WTC11 (cell line): ENCODE results near the gene SNX11. TPM values are rescaled to one million over a fixed set of nuclear protein-coding genes. Genes with fewer than 3 reads are reported as not detected.
A peak's percentile ranks its signal among the peaks of the same experiment; 100 is the strongest.

Source experiments
- ATAC-seq: fragments of 200-7000 bp; cut with Tn5 transposase; 2 replicates; pipeline ENCODE4 v1.10.0; 2021; ENCODE audit warnings: mild to moderate bottlenecking, moderate library complexity
- Bru-seq: library from RNA; stranded (reverse); fragments of 400-500 nt; gene quantifications from one replicate; lab custom pipeline; 2021; lab: Mats Ljungman, UMichigan
- CTCF ChIA-PET: fragments of 300-600 bp; sonication (Branson Sonifier 250); formaldehyde crosslinking; loops from one replicate; lab custom pipeline; 2021; ENCODE audit warnings: antibody characterized with exemption; lab: Charles Lee
- POLR2A ChIA-PET: fragments of 350-600 bp; sonication (Branson Sonifier 250); formaldehyde crosslinking; loops from one replicate; lab custom pipeline; 2021; ENCODE audit warnings: antibody characterized with exemption; lab: Charles Lee
- DNase-seq: peaks from one replicate; pipeline ENCODE4 v3.0.0; 2021; ENCODE audit warnings: low spot score
- H3K27ac Mint-ChIP-seq: 2 replicates; pipeline ENCODE4 v1.8.0; 2021; ENCODE audit warnings: mixed read lengths
- H3K27me3 Mint-ChIP-seq: 2 replicates; pipeline ENCODE4 v1.8.0; 2021; ENCODE audit warnings: low read depth, mild to moderate bottlenecking, moderate library complexity, mixed read lengths
- H3K36me3 Mint-ChIP-seq: 2 replicates; pipeline ENCODE4 v1.8.0; 2021; ENCODE audit warnings: mixed read lengths
- H3K4me1 Mint-ChIP-seq: 2 replicates; pipeline ENCODE4 v1.8.0; 2022; ENCODE audit warnings: mixed read lengths
- H3K4me3 Mint-ChIP-seq: 2 replicates; pipeline ENCODE4 v1.8.0; 2021; ENCODE audit warnings: mild to moderate bottlenecking, moderate library complexity, mixed read lengths
- H3K9me3 Mint-ChIP-seq: 2 replicates; pipeline ENCODE4 v1.8.0; 2021; ENCODE audit warnings: mixed read lengths
- CREM ChIP-seq: sonication (generic); formaldehyde crosslinking; IDR thresholded peaks from 2 replicates; pipeline ENCODE4 v1.8.1; 2022; ENCODE audit warnings: mild to moderate bottlenecking, missing genetic modification reagents, moderate library complexity
- FOXJ3 ChIP-seq: sonication (generic); formaldehyde crosslinking; IDR thresholded peaks from 2 replicates; pipeline ENCODE4 v1.9.0; 2021; ENCODE audit warnings: missing genetic modification reagents, mild to moderate bottlenecking, borderline replicate concordance
- GABPB1 ChIP-seq: sonication (generic); formaldehyde crosslinking; IDR thresholded peaks from 2 replicates; pipeline ENCODE4 v1.8.1; 2023; ENCODE audit warnings: mild to moderate bottlenecking, missing genetic modification reagents
- GRHL2 ChIP-seq: fragments of 250-450 bp; sonication (Bioruptor Pico); IDR thresholded peaks from 2 replicates; pipeline ENCODE4 v1.8.0; 2022; ENCODE audit warnings: mild to moderate bottlenecking, moderate library complexity; ENCODE audit not compliant: insufficient replicate concordance, severe bottlenecking
- IRF2 ChIP-seq: sonication (generic); formaldehyde crosslinking; IDR thresholded peaks from 2 replicates; pipeline ENCODE4 v1.8.0; 2022; ENCODE audit warnings: low read depth, missing genetic modification reagents, borderline replicate concordance
- MXD4 ChIP-seq: fragments of 250-450 bp; sonication (Bioruptor Pico); IDR thresholded peaks from 2 replicates; pipeline ENCODE4 v1.8.0; 2021; ENCODE audit warnings: mild to moderate bottlenecking, moderate library complexity, borderline replicate concordance
- NFYB ChIP-seq: sonication (generic); formaldehyde crosslinking; conservative IDR thresholded peaks from 2 replicates; pipeline ENCODE4 v1.8.0; 2022; ENCODE audit warnings: low read depth, missing genetic modification reagents
- PRRX2 ChIP-seq: fragments of 250-450 bp; sonication (Bioruptor Pico); IDR thresholded peaks from 2 replicates; pipeline ENCODE4 v1.8.0; 2021; ENCODE audit warnings: mild to moderate bottlenecking
- RORB ChIP-seq: fragments of 250-450 bp; sonication (Bioruptor Pico); IDR thresholded peaks from 2 replicates; pipeline ENCODE4 v1.9.0; 2021; ENCODE audit warnings: mild to moderate bottlenecking
- long read RNA-seq, 3 experiments: library from RNA in 1 of 3; library from capped mRNA in 1 of 3; library from polyadenylated mRNA in 1 of 3; unstranded in 2 of 3; stranded (forward) in 1 of 3; transcript quantifications; one replicate each; pipeline ENCODE4 v2.0.0, GENCODE V29; 2021
- total RNA-seq: library from RNA; stranded (reverse); gene quantifications from 3 replicates; pipeline ENCODE4 v1.2.3, GENCODE V29; 2021
- TF ChIP-seq, protein P1 (sequence below): sonication (generic); formaldehyde crosslinking; IDR thresholded peaks from 2 replicates; pipeline ENCODE4 v1.8.0; 2022; ENCODE audit warnings: mild to moderate bottlenecking, missing genetic modification reagents
- TF ChIP-seq, protein P2 (sequence below): sonication (generic); formaldehyde crosslinking; IDR thresholded peaks from 2 replicates; pipeline ENCODE4 v1.8.1; 2023; ENCODE audit warnings: mild to moderate bottlenecking, missing genetic modification reagents
- TF ChIP-seq, protein P3 (sequence below): sonication (generic); formaldehyde crosslinking; IDR thresholded peaks from 2 replicates; pipeline ENCODE4 v1.8.0; 2023; ENCODE audit warnings: missing genetic modification reagents, mild to moderate bottlenecking, borderline replicate concordance
- TF ChIP-seq, protein P4 (sequence below): sonication (generic); formaldehyde crosslinking; IDR thresholded peaks from 2 replicates; pipeline ENCODE4 v1.8.1; 2022; ENCODE audit warnings: low read depth, mild to moderate bottlenecking, moderate library complexity, missing genetic modification reagents, borderline replicate concordance
- TF ChIP-seq, protein P5 (sequence below): sonication (generic); formaldehyde crosslinking; conservative IDR thresholded peaks from 2 replicates; pipeline ENCODE4 v1.8.1; 2023; ENCODE audit warnings: mild to moderate bottlenecking, low read depth, missing genetic modification reagents, moderate library complexity
- TF ChIP-seq, protein P6 (sequence below): sonication (generic); formaldehyde crosslinking; IDR thresholded peaks from 2 replicates; pipeline ENCODE4 v1.8.1; 2023; ENCODE audit warnings: mild to moderate bottlenecking, missing genetic modification reagents, borderline replicate concordance

SNX11 gene, protein sequence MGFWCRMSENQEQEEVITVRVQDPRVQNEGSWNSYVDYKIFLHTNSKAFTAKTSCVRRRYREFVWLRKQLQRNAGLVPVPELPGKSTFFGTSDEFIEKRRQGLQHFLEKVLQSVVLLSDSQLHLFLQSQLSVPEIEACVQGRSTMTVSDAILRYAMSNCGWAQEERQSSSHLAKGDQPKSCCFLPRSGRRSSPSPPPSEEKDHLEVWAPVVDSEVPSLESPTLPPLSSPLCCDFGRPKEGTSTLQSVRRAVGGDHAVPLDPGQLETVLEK
- 19.3 to 24.5 TPM (median 20.1 TPM) in 3 replicates for total RNA-seq
- Bru-seq, nascent RNA: percentile 68 among the genes with signal in this experiment
- long read RNA-seq, experiment 1, transcript SNX11-202 (8 exons, 2,733 nt): minor isoform, 5 of 83 reads
- long read RNA-seq, experiment 1, transcript SNX11-210 (7 exons, 1,282 nt): minor isoform, 11 of 83 reads
- long read RNA-seq, experiment 1, transcript SNX11-201 (7 exons, 2,315 nt): major isoform, 39 of 83 reads
- long read RNA-seq, experiment 1, partial matches to known transcripts: 4 of 83 reads
- long read RNA-seq, experiment 1, other reads (novel, unspliced or antisense): 20 of 83 reads
- long read RNA-seq, experiment 2, partial matches to known transcripts: 2 of 23 reads
- long read RNA-seq, experiment 2, other reads (novel, unspliced or antisense): 13 of 23 reads
- long read RNA-seq, experiment 3, transcript SNX11-201 (7 exons, 2,315 nt): major isoform, 40 of 74 reads
- long read RNA-seq, experiment 3, transcript SNX11-210 (7 exons, 1,282 nt): minor isoform, 12 of 74 reads
- long read RNA-seq, experiment 3, partial matches to known transcripts: 8 of 74 reads
- long read RNA-seq, experiment 3, other reads (novel, unspliced or antisense): 10 of 74 reads

DNA sequence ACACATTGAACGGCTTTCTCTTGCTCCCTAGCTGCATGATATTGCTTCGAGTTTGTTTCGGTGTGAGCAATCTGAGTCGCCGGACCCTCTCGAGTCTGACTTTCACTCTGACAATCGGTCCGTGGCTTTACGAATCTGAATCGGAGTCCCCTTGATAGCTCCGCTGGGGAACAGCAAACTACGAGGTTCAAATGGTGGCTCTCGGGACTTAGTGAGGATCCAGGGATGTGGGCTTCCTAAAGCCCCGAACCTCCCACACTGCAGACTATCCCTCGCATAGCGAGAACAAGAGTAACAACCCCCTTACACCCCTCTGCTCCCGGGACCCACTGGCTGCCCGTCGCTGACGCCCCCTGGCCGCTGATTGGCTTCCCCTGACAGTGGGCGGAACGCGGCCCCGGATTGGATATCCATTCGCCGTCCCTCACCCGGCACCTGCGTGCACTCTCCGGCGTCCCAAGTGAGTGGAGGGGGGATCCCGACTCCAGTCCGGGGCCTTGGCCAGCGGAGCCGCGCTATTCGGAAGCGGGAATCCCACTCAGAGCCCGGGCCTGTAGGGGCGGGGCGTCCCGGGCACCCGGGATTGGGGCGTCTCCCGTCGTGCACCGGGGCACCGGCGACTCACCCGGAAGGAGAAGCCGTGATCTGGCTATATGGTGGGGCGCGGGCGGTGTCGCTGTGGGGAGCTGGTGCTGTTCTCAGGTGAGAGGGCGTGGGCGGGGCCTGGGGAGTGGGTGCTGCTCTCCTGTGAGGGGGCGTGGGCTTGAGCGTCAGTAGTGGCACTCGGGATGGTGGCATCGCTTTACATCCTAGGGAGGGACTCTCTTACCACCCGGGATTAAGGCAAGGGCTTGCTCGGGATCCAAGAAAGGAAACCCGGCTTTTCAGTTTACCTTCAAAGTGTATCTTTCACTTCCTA lies at the start of gene SNX11:
Gene SNX11 (plus strand): TSS at position 630 of the 919 bp plus-strand sequence. CDS start 4,278 bp downstream, outside the sequence.
- POLR2A ChIA-PET: interaction anchor here (1.5 to 3.1 kb wide), 2 partner anchors 53 to 59 kb away, joined by 5 to 20 read pairs; partner anchors contain the start of gene NFE2L1
- peaks cover 8% of the 10 kb centered on the region; the same call in 1 of the 2 replicates for H3K27me3 Mint-ChIP-seq
- TF ChIP-seq, protein P1, sequence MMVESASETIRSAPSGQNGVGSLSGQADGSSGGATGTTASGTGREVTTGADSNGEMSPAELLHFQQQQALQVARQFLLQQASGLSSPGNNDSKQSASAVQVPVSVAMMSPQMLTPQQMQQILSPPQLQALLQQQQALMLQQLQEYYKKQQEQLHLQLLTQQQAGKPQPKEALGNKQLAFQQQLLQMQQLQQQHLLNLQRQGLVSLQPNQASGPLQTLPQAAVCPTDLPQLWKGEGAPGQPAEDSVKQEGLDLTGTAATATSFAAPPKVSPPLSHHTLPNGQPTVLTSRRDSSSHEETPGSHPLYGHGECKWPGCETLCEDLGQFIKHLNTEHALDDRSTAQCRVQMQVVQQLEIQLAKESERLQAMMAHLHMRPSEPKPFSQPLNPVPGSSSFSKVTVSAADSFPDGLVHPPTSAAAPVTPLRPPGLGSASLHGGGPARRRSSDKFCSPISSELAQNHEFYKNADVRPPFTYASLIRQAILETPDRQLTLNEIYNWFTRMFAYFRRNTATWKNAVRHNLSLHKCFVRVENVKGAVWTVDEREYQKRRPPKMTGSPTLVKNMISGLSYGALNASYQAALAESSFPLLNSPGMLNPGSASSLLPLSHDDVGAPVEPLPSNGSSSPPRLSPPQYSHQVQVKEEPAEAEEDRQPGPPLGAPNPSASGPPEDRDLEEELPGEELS (CRISPR knock-in tag): no peak
- TF ChIP-seq RORB: no peak
- no peak for TF ChIP-seq PRRX2 (CRISPR knock-in tag)
- TF ChIP-seq NFYB (CRISPR knock-in tag): peak; percentile 94
- TF ChIP-seq, protein P2, sequence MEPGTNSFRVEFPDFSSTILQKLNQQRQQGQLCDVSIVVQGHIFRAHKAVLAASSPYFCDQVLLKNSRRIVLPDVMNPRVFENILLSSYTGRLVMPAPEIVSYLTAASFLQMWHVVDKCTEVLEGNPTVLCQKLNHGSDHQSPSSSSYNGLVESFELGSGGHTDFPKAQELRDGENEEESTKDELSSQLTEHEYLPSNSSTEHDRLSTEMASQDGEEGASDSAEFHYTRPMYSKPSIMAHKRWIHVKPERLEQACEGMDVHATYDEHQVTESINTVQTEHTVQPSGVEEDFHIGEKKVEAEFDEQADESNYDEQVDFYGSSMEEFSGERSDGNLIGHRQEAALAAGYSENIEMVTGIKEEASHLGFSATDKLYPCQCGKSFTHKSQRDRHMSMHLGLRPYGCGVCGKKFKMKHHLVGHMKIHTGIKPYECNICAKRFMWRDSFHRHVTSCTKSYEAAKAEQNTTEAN: peak; percentile 35; the same call in 1 of the 2 replicates
- peak; percentile 79 for TF ChIP-seq GABPB1 (CRISPR knock-in tag)
- TF ChIP-seq, protein P3, sequence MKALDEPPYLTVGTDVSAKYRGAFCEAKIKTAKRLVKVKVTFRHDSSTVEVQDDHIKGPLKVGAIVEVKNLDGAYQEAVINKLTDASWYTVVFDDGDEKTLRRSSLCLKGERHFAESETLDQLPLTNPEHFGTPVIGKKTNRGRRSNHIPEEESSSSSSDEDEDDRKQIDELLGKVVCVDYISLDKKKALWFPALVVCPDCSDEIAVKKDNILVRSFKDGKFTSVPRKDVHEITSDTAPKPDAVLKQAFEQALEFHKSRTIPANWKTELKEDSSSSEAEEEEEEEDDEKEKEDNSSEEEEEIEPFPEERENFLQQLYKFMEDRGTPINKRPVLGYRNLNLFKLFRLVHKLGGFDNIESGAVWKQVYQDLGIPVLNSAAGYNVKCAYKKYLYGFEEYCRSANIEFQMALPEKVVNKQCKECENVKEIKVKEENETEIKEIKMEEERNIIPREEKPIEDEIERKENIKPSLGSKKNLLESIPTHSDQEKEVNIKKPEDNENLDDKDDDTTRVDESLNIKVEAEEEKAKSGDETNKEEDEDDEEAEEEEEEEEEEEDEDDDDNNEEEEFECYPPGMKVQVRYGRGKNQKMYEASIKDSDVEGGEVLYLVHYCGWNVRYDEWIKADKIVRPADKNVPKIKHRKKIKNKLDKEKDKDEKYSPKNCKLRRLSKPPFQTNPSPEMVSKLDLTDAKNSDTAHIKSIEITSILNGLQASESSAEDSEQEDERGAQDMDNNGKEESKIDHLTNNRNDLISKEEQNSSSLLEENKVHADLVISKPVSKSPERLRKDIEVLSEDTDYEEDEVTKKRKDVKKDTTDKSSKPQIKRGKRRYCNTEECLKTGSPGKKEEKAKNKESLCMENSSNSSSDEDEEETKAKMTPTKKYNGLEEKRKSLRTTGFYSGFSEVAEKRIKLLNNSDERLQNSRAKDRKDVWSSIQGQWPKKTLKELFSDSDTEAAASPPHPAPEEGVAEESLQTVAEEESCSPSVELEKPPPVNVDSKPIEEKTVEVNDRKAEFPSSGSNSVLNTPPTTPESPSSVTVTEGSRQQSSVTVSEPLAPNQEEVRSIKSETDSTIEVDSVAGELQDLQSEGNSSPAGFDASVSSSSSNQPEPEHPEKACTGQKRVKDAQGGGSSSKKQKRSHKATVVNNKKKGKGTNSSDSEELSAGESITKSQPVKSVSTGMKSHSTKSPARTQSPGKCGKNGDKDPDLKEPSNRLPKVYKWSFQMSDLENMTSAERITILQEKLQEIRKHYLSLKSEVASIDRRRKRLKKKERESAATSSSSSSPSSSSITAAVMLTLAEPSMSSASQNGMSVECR (CRISPR knock-in tag): peak; percentile 57; the same call in 1 of the 2 replicates
- TF ChIP-seq FOXJ3 (CRISPR knock-in tag): no peak
- TF ChIP-seq, protein P4, sequence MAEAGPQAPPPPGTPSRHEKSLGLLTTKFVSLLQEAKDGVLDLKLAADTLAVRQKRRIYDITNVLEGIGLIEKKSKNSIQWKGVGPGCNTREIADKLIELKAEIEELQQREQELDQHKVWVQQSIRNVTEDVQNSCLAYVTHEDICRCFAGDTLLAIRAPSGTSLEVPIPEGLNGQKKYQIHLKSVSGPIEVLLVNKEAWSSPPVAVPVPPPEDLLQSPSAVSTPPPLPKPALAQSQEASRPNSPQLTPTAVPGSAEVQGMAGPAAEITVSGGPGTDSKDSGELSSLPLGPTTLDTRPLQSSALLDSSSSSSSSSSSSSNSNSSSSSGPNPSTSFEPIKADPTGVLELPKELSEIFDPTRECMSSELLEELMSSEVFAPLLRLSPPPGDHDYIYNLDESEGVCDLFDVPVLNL (CRISPR knock-in tag): no peak
- TF ChIP-seq, protein P5, sequence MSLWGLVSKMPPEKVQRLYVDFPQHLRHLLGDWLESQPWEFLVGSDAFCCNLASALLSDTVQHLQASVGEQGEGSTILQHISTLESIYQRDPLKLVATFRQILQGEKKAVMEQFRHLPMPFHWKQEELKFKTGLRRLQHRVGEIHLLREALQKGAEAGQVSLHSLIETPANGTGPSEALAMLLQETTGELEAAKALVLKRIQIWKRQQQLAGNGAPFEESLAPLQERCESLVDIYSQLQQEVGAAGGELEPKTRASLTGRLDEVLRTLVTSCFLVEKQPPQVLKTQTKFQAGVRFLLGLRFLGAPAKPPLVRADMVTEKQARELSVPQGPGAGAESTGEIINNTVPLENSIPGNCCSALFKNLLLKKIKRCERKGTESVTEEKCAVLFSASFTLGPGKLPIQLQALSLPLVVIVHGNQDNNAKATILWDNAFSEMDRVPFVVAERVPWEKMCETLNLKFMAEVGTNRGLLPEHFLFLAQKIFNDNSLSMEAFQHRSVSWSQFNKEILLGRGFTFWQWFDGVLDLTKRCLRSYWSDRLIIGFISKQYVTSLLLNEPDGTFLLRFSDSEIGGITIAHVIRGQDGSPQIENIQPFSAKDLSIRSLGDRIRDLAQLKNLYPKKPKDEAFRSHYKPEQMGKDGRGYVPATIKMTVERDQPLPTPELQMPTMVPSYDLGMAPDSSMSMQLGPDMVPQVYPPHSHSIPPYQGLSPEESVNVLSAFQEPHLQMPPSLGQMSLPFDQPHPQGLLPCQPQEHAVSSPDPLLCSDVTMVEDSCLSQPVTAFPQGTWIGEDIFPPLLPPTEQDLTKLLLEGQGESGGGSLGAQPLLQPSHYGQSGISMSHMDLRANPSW: no peak
- TF ChIP-seq IRF2 (CRISPR knock-in tag): no peak
- TF ChIP-seq GRHL2 (CRISPR knock-in tag): no peak
- TF ChIP-seq, protein P6, sequence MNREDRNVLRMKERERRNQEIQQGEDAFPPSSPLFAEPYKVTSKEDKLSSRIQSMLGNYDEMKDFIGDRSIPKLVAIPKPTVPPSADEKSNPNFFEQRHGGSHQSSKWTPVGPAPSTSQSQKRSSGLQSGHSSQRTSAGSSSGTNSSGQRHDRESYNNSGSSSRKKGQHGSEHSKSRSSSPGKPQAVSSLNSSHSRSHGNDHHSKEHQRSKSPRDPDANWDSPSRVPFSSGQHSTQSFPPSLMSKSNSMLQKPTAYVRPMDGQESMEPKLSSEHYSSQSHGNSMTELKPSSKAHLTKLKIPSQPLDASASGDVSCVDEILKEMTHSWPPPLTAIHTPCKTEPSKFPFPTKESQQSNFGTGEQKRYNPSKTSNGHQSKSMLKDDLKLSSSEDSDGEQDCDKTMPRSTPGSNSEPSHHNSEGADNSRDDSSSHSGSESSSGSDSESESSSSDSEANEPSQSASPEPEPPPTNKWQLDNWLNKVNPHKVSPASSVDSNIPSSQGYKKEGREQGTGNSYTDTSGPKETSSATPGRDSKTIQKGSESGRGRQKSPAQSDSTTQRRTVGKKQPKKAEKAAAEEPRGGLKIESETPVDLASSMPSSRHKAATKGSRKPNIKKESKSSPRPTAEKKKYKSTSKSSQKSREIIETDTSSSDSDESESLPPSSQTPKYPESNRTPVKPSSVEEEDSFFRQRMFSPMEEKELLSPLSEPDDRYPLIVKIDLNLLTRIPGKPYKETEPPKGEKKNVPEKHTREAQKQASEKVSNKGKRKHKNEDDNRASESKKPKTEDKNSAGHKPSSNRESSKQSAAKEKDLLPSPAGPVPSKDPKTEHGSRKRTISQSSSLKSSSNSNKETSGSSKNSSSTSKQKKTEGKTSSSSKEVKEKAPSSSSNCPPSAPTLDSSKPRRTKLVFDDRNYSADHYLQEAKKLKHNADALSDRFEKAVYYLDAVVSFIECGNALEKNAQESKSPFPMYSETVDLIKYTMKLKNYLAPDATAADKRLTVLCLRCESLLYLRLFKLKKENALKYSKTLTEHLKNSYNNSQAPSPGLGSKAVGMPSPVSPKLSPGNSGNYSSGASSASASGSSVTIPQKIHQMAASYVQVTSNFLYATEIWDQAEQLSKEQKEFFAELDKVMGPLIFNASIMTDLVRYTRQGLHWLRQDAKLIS (CRISPR knock-in tag): no peak
- no peak for TF ChIP-seq CREM (CRISPR knock-in tag)
- no peak for TF ChIP-seq MXD4

More for the DNA sequence above, at the start of gene SNX11:
- peak; percentile 96 for ATAC-seq
- DNase-seq: peak; percentile 97
- CTCF ChIA-PET: interaction anchor here (1.0 to 2.6 kb wide), 10 partner anchors 10 to 529 kb away, joined by 3 to 16 read pairs (median 6); no protein-coding TSS in a partner anchor
- Mint-ChIP-seq H3K9me3 (peaks cover 10% of the 10 kb centered on the region), H3K27ac (peak within 1 kb of the TSS; percentile 83), H3K4me1 (peaks cover 11% of the 10 kb centered on the region), H3K36me3 (peaks cover 10% of the 10 kb centered on the region), H3K4me3 (peak within 1 kb of the TSS; percentile 89)
